GDM1 (cell line): ENCODE measurements around the gene LHX3.
"Not testable (repeated sequence)": the region's sequence is repeated elsewhere in the genome, so short reads cannot be mapped to it uniquely, and the experiment has no call there.

Source experiments
- DNase-seq: peaks from one replicate; lab custom pipeline; 2025; lab: John Stamatoyannopoulos, UW

LHX3 gene

DNA sequence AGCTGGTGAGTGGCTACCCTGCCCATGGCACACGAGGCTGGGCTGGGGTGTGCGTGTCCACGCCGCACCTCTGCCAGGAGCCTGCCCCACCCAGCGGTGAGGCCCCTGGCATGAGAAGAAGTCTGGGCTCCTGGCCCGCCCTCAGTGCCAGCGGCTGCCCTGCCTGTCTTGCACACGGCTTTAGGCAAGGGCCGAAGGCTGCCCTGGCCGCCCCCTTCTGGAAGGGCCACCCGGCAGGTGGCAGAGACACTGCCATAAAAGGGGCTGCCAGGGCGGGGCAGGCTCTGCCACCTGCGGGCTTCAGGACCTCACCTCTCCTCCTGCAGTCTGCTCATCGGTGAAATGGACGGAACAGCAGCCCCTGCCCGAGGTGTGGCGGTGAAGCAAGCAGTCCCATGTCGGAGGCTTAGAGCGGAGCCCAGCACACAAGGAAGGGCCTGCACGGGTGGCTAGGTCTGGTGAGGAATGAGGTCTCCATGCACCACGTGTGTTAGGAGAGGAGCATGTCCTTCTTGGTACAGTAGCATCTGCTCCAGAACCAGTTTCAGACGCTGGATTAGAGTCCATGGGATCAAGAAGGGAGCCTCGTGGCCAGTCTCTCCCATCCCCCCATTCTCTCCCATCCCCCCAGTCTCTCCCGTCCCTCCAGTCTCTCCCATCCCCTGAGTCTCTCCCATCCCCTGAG is 51.4 kb downstream of the LHX3 start:
- no peak for DNase-seq

GRCh38 chr9:136152931-136153330 is 52.0 kb downstream of the LHX3 start:
- no peak for DNase-seq

DNA sequence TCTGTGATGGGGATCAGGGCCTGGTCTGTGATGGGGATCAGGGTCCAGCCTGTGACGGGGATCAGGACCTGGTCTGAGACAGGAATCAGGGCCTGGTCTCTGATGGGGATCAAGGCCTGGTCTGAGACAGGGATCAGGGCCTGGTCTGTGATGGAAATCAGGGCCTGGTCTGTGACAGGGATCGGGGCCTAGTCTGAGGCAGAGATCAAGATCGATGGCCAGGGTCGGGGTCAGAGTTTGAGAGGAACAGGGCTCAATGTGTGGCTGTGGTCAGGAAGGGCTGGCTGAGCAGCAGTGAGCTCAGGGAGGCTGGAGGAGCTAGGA is 52.4 kb downstream of the LHX3 start:
- no peak for DNase-seq

DNA sequence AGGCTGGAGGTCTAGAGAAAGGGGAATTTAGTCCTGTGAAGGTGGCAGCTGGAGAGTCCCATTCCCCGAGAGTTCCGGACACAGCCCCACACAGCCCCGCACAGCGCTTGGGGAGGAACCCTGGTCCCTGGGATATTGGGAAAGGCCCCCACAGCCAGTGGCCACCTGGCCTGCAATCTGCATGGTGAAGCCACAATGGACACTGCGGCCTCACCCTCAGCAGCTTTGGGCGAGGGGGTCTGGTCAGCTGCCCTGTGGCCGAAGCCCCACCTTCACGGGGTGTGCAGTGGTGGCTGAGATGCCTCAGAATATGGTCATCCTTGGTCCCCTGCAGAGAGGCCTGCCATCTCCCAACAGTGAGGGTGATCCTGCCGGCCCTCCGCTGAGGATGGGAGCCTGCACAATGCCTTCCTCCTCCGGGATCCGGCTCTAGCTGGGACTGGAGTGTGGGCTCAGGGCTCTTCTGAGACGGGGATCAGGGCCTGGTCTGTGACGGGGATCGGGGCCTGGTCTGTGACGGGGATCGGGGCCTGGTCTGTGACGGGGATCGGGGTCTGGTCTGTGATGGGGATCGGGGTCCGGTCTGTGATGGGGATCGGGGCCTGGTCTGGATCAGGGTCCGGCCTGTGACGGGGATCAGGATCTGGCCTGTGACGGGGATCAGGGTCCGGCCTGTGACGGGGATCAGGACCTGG is 52.9 kb downstream of the LHX3 start:
- no peak for DNase-seq

DNA sequence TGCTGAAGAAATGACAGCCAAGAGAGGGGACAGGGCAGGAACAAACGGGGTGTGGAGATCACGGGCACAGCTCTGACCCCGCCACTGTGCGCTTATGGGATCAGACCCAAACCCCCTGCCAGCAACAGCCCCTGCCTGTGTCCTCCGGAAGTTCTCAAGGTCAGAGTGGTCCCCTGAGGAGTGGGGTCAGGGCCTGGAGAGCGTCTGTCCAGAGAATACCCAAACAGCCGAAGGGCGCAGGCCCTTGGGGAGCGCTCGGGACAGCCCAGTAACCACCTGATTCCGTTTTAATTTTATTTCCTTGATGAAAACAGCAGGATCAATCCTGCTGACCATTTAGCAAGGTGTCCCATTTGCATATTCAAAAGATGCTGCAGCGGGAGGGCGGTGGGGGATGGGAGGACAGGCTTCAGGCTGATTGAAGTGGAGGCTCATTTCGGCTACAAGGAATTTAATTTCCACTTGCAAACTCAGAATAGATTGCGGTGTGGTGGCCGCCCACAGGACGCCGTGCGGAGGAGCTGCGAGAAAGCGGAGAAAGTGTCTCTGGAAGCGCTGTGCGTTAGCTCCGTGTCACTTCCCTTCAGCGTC is 53.6 kb downstream of the LHX3 start:
- no peak for DNase-seq

- DNase-seq, result not testable (repeated sequence)
These were observed 54.2 kb downstream of the LHX3 start for GRCh38 chr9:136150664-136151213.

DNA sequence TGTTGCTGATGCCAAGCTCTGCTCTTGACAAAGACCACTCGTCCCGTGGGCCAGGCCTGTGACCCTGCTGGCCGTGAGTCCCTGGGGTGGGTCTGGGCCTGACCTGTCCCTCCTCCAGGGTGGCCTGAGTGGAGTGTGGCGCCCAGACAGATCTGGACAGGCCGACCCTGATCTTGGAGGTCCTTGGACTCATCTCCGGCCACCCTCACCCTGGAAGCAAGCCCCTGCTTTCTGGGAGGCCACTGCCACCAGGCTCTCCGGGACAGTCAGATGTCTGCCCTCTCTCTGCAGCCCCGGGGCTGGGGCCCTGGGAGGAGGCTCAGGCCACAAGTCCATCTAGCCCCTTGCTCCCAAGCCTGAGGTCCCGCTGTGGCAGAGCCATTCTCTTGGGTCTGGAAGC is 55.1 kb downstream of the LHX3 start:
- no peak for DNase-seq

DNA sequence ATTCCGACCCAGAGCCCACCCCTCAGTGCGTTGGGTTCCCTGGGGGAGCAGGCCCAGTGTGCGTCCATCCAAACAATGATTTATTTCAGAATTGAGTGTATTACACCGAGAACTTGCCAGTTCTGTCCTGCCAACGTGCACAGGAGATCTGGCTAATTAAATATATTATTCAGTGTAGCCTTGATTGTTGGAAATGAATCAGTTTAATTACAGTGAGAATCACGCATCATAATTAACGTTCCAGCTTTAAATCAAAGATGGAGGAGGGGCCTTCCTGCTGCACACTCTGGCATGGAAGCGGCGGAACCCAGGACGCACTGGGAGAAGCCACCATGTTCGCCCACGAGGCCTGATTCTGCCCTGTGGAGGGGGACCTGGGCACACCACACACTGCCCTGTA is 55.6 kb downstream of the LHX3 start:
- DNase-seq, result no peak

DNA sequence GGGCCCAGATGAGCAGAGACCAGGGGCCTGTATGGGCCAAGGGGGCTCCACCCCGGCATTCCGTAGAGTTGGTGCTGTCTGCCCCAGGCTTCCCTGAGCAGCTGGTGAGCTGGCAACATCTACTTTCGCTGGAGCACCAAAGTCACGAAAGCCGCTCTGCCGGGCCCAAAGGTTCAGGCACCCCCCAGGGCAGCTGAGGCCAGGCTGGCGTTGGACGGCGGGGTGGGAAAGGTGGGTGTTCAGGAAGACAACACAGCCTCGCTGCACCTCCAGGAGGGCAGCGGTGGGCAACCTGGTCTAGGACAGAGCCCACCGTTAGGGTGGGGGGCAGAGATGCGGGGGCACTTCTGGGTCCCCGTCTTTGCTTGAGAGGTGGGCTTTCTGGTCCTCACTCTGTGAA is 56.2 kb downstream of the LHX3 start:
- DNase-seq, result no peak

DNA sequence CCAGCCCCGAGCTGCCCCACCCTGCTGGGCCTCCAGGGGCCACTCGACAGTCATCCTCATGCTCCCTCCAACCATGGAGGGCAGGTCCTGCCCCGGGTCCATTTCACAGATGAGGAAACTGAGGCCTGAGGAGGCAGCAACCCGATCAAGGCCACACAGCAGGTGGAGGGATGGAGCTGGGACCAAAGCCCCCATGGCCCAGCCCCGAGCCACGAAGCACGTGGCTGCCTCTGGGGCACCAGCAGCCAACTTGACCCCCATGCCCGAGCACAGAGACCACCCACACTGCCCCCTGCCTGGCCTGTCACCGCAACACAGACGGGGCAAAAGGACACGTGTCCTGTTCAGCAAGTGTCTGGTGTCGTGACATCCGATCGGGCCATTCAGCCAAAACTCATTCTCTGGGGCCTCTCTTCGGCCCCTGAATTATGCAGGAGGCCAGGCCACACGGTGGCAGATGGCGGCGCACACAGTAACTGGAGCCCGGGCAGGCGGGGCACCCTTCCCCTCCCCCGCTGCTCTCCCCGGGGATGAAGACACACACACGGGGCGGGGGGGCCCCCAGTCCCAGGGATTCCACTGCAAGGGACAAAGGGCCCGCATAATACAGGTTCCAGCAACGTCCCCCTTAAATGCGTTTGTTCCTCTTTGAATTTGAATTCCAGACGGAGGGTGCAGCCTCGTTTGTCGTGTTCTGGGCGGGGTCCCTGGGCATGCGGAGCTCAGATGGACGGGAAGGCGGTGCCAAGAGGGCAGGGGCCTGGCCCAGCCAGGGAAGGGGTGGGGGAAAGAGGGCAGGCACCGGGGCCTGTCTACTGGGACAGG is 56.8 kb downstream of the LHX3 start:
- no peak for DNase-seq

GRCh38 chr9:136147038-136147889 is 57.7 kb downstream of the LHX3 start:
- no peak for DNase-seq
